OCI-LY3 (cell line): ENCODE results near the gene ENPP3.

Experiments
- H2AFZ ChIP-seq: fragments of 200-600, 300-600 bp; shearing (Covaris generic); 2 replicates; pipeline ENCODE4 v1.6.0; 2014; ENCODE audit warnings: antibody characterized with exemption, low read depth, low read length
- H3K27ac ChIP-seq: fragments of 200-600, 300-600 bp; sonication (generic); 2 replicates; pipeline ENCODE4 v1.5.1; 2014; ENCODE audit warnings: mild to moderate bottlenecking, low read length, moderate library complexity, mixed read lengths
- H3K27me3 ChIP-seq: fragments of 200-600, 300-600 bp; sonication (generic); 2 replicates; pipeline ENCODE4 v1.6.1; 2014; ENCODE audit warnings: low read depth, low read length, mixed read lengths
- H3K36me3 ChIP-seq: fragments of 200-600, 300-600 bp; sonication (generic); replicated peaks from 2 replicates; pipeline ENCODE3; 2014; ENCODE audit warnings: low read depth, low read length, mixed read lengths
- H3K4me1 ChIP-seq: fragments of 300-600, 200-600 bp; sonication (generic); 2 replicates; pipeline ENCODE4 v1.6.1; 2014; ENCODE audit warnings: low read length, mixed read lengths
- H3K4me2 ChIP-seq: fragments of 200-600, 300-600 bp; sonication (generic); 2 replicates; pipeline ENCODE4 v1.6.1; 2014; ENCODE audit warnings: low read length, mixed read lengths
- H3K4me3 ChIP-seq: fragments of 300-600, 200-600 bp; sonication (generic); 2 replicates; pipeline ENCODE4 v1.5.1; 2014; ENCODE audit warnings: antibody characterized with exemption, mild to moderate bottlenecking, low read length, moderate library complexity
- H3K79me2 ChIP-seq: fragments of 300-600, 200-600 bp; shearing (Covaris generic); 2 replicates; pipeline ENCODE4 v1.6.1; 2014; ENCODE audit warnings: mild to moderate bottlenecking, low read length, mixed read lengths
- H3K9ac ChIP-seq: fragments of 300-600, 200-600 bp; shearing (Covaris generic); 2 replicates; pipeline ENCODE4 v1.6.0; 2014; ENCODE audit warnings: mild to moderate bottlenecking, low read length, moderate library complexity
- H3K9me3 ChIP-seq: fragments of 200-600, 300-600 bp; shearing (Covaris generic); 2 replicates; pipeline ENCODE4 v1.6.1; 2014; ENCODE audit warnings: low read length, mixed read lengths; ENCODE audit not compliant: insufficient read depth
- H4K20me1 ChIP-seq: fragments of 200-600, 300-600 bp; sonication (generic); 2 replicates; pipeline ENCODE4 v1.6.1; 2016; ENCODE audit warnings: low read length, mixed read lengths; ENCODE audit not compliant: insufficient read depth
- EZH2phosphoT487 ChIP-seq: fragments of 200-600 bp; shearing (Covaris generic); IDR thresholded peaks from 2 replicates; pipeline ENCODE4 v1.6.1; 2018; ENCODE audit warnings: antibody characterized with exemption, mixed run types, low read depth
- TF ChIP-seq, protein P1 (sequence below): fragments of 200-600, 300-600 bp; sonication (generic); IDR thresholded peaks from 2 replicates; pipeline ENCODE4 v1.5.1; 2014; ENCODE audit warnings: antibody characterized with exemption, low read length, low read depth

ENPP3 gene

DNA sequence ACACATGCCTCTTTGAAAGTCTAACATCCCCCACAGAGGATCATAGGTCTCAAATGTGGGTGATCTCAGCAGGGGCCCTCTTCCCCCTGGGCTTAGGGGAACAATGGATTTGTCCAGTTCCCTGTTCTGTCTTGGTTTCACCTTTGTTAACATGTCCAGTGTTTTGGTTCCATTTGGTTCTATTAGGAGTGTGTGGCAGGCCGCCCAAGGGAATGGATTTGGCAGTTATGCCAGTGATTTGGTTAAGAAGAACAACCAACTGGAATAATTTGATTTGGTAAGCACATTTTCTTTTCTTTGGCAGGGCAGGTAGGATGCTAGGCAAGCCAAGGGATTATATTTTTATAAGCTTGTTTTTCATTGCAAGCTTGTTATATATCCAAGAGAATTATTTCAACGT lies 142.2 kb downstream of the ENPP3 start:
- TF ChIP-seq, protein P1, sequence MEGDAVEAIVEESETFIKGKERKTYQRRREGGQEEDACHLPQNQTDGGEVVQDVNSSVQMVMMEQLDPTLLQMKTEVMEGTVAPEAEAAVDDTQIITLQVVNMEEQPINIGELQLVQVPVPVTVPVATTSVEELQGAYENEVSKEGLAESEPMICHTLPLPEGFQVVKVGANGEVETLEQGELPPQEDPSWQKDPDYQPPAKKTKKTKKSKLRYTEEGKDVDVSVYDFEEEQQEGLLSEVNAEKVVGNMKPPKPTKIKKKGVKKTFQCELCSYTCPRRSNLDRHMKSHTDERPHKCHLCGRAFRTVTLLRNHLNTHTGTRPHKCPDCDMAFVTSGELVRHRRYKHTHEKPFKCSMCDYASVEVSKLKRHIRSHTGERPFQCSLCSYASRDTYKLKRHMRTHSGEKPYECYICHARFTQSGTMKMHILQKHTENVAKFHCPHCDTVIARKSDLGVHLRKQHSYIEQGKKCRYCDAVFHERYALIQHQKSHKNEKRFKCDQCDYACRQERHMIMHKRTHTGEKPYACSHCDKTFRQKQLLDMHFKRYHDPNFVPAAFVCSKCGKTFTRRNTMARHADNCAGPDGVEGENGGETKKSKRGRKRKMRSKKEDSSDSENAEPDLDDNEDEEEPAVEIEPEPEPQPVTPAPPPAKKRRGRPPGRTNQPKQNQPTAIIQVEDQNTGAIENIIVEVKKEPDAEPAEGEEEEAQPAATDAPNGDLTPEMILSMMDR = no peak
- TF ChIP-seq EZH2phosphoT487 = no peak
- H3K79me2 ChIP-seq = no peaks in the 10 kb centered on the region

DNA sequence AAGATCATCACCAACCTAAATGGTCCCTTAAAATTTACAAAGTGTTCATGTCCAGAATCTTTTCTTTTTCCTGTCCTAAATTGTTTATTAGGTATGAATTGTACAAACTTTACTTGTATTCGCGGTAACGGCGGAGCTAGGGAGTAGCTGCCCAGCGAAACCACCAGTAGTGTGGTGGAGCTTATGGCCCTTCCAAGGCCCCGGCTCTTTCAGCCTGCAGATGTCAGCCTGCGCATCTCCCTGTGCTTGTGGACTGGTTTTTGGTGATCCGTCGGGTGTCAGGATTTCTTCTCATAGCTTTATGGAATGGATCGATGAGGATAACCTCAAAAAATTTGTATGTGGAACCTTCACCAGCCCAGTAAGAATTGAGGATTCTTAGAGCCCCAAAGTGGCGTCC lies 143.5 kb downstream of the ENPP3 start:
- Histone ChIP-seq H3K36me3 (no peaks in the 10 kb centered on the region), H3K4me2 (no peak overlapping the region), H3K79me2 (no peaks in the 10 kb centered on the region), H2AFZ (no peak overlapping the region), H3K4me1 (peaks cover 6% of the 10 kb centered on the region; the same call in 1 of the 2 replicates), H3K9me3 (no peaks in the 10 kb centered on the region), H4K20me1 (no peaks in the 10 kb centered on the region), H3K9ac (no peak overlapping the region), H3K4me3 (no peak overlapping the region), H3K27me3 (no peaks in the 10 kb centered on the region), H3K27ac (no peak overlapping the region)
- TF ChIP-seq EZH2phosphoT487 = no peak
- TF ChIP-seq, protein P1 = no peak

More for the DNA sequence above, 142.2 kb downstream of the ENPP3 start:
- Histone ChIP-seq H3K4me3 (no peak overlapping the region), H3K4me2 (no peak overlapping the region), H3K4me1 (peaks cover 6% of the 10 kb centered on the region; the same call in 1 of the 2 replicates), H3K27me3 (no peaks in the 10 kb centered on the region), H2AFZ (no peak overlapping the region), H3K9ac (no peak overlapping the region), H3K27ac (no peak overlapping the region), H3K36me3 (no peaks in the 10 kb centered on the region), H3K9me3 (no peaks in the 10 kb centered on the region), H4K20me1 (no peaks in the 10 kb centered on the region)

DNA sequence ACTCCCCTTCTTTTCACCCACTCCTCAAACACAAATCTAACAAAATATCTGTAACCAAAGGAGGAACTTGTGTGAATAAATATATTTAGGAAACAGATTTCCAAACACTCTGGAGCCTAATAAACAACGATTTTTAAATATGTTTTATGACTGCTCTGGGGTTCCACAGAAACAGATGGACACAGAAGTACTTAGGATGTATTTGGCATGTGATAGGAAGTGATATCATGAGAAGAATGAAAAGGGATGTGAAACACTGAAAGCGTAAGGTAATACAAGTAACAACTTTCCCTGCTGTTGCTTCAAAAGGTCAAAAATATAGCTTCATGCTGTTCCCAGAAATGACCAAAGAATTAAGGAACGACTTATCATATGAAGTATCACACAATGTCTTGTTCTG lies 144.6 kb downstream of the ENPP3 start:
- no peaks in the 10 kb centered on the region for H4K20me1 ChIP-seq
- H3K4me2 ChIP-seq = no peak overlapping the region
- TF ChIP-seq, protein P1 = no peak
- no peak for TF ChIP-seq EZH2phosphoT487
- H3K4me1 ChIP-seq = peaks cover 6% of the 10 kb centered on the region; the same call in 1 of the 2 replicates
- no peaks in the 10 kb centered on the region for H3K36me3 ChIP-seq
- H3K9ac ChIP-seq = no peak overlapping the region
- H3K9me3 ChIP-seq = no peaks in the 10 kb centered on the region
- H2AFZ ChIP-seq = no peak overlapping the region
- no peak overlapping the region for H3K27ac ChIP-seq
- no peaks in the 10 kb centered on the region for H3K79me2 ChIP-seq
- no peaks in the 10 kb centered on the region for H3K27me3 ChIP-seq
- H3K4me3 ChIP-seq = no peak overlapping the region

DNA sequence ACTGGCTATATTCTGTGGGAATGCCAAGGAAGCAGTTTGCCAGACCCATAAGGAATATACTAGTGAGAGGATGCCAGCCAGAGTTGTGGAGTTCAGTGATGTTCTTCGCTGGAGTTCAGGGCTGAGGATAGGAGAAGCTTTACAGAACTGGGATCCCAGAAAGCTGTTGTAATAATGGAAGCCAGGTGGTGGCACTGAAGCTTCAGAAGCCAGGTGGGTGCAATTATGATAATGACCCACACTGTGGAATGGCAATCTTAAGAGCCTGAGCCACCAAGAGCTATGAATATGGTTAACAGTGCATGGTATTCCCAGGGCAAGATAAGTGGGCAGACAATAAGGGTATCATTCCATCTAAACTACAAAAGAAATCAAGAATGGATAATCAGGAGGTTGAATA lies 145.7 kb downstream of the ENPP3 start:
- Histone ChIP-seq H3K79me2 (no peaks in the 10 kb centered on the region), H3K9me3 (no peaks in the 10 kb centered on the region), H3K36me3 (no peaks in the 10 kb centered on the region), H3K27ac (no peak overlapping the region), H3K4me3 (no peak overlapping the region), H4K20me1 (no peaks in the 10 kb centered on the region), H3K27me3 (no peaks in the 10 kb centered on the region), H3K9ac (no peak overlapping the region), H3K4me2 (no peak overlapping the region), H3K4me1 (peaks cover 6% of the 10 kb centered on the region; the same call in 1 of the 2 replicates), H2AFZ (no peak overlapping the region)
- no peak for TF ChIP-seq EZH2phosphoT487
- TF ChIP-seq, protein P1 = no peak
